CD4-positive, alpha-beta T cell treated with Interleukin-4 for 4 hours (primary cell): ENCODE data around the gene CAND2.
A peak's percentile ranks its signal among the peaks of the same experiment; 100 is the strongest.
"Not testable (repeated sequence)": the region's sequence is repeated elsewhere in the genome, so short reads cannot be mapped to it uniquely, and the experiment has no call there.

Experiments used
- DNase-seq: peaks from one replicate; pipeline ENCODE4 v3.0.0-alpha.2; 2020

Gene CAND2

GRCh38 chr3:12868039-12869034 is 71.9 kb downstream of the CAND2 start:
- DNase-seq, result peak; percentile 62

- DNase-seq, result no peak
These were observed 72.6 kb downstream of the CAND2 start for GRCh38 chr3:12869035-12869621.

GRCh38 chr3:12870942-12871341 is 74.5 kb downstream of the CAND2 start:
- peak; percentile 41 for DNase-seq

GRCh38 chr3:12871404-12871983 is 75.0 kb downstream of the CAND2 start:
- no peak for DNase-seq

GRCh38 chr3:12875857-12876836 is 79.7 kb downstream of the CAND2 start:
- DNase-seq, result no peak

- no peak for DNase-seq
These were observed 80.6 kb downstream of the CAND2 start for GRCh38 chr3:12877040-12877439.

GRCh38 chr3:12878141-12878574 is 81.7 kb downstream of the CAND2 start:
- DNase-seq, result no peak

- DNase-seq, result not testable (repeated sequence)
These were observed 82.3 kb downstream of the CAND2 start for GRCh38 chr3:12878758-12879157.

GRCh38 chr3:12879191-12879815 is 82.8 kb downstream of the CAND2 start:
- no peak for DNase-seq

GRCh38 chr3:12881858-12882257 is 85.4 kb downstream of the CAND2 start:
- DNase-seq, result not testable (repeated sequence)

- DNase-seq, result no peak
These were observed 86.1 kb downstream of the CAND2 start for GRCh38 chr3:12882336-12883310.

GRCh38 chr3:12884186-12884680 is 87.8 kb downstream of the CAND2 start:
- DNase-seq, result no peak
